ENCODE results near the gene YIPF2. TPM values are rescaled to one million over a fixed set of nuclear protein-coding genes. Genes with fewer than 3 reads are reported as not detected.

YIPF2 gene
- total RNA-seq, 1 experiment from 2014 or later = 78.1 TPM

GRCh38 chr19:10891405-10892086, 36.9 kb downstream of the YIPF2 start:
- H3K27me3 Mint-ChIP-seq (ENCODE audit: insufficient read depth, unreplicated experiment) = no peaks in the 10 kb centered on the region
- Histone ChIP-seq H3K4me3 (ENCODE audit: low read depth, low read length) (no peak overlapping the region), H3K4me1 (no peaks in the 10 kb centered on the region), H3K27me3 (replicated peaks; ENCODE audit: control insufficient read depth, insufficient read depth, low read length) (no peaks in the 10 kb centered on the region), H3K9me3 (no peaks in the 10 kb centered on the region), H3K36me3 (ENCODE audit: control insufficient read depth, insufficient read depth, low read length) (no peaks in the 10 kb centered on the region)
- H3K9me3 Mint-ChIP-seq (ENCODE audit: unreplicated experiment) = no peaks in the 10 kb centered on the region
- no peak for TF ChIP-seq CTCF (IDR thresholded peaks at IDR 0.05; ENCODE audit: insufficient read depth in 1 of 2, low read depth in 1 of 2, low read length in 1 of 2, severe bottlenecking in 1 of 2, unreplicated experiment in 1 of 2)
- CTCF ChIA-PET = interaction anchor here (0.6 kb wide), 1 partner anchor 44 kb away, joined by 3 read pairs; no protein-coding TSS in a partner anchor
- DNase-seq = no peak
- H3K27ac Mint-ChIP-seq (ENCODE audit: unreplicated experiment) = no peak overlapping the region
- peaks cover 19% of the 10 kb centered on the region for H3K36me3 Mint-ChIP-seq (ENCODE audit: insufficient read depth, unreplicated experiment)
- H3K4me3 Mint-ChIP-seq (ENCODE audit: unreplicated experiment) = no peak overlapping the region
- POLR2A ChIA-PET = no interaction called here
- intact Hi-C loops (cut with micrococcal nuclease; ENCODE audit: unreplicated experiment) = no loop called here
- H3K4me1 Mint-ChIP-seq (ENCODE audit: low read depth, unreplicated experiment) = no peaks in the 10 kb centered on the region
- BruUV-seq (replicated peaks) = no TSS peak

GRCh38 chr19:10889880-10890279, 38.6 kb downstream of the YIPF2 start:
- Histone ChIP-seq H3K4me3 (ENCODE audit: low read depth, low read length) (no peak overlapping the region), H3K4me1 (no peaks in the 10 kb centered on the region), H3K27me3 (replicated peaks; ENCODE audit: control insufficient read depth, insufficient read depth, low read length) (no peaks in the 10 kb centered on the region), H3K36me3 (ENCODE audit: control insufficient read depth, insufficient read depth, low read length) (no peaks in the 10 kb centered on the region), H3K9me3 (no peaks in the 10 kb centered on the region)
- Mint-ChIP-seq H3K27ac (ENCODE audit: unreplicated experiment) (no peak overlapping the region), H3K9me3 (ENCODE audit: unreplicated experiment) (no peaks in the 10 kb centered on the region), H3K4me3 (ENCODE audit: unreplicated experiment) (no peak overlapping the region), H3K4me1 (ENCODE audit: low read depth, unreplicated experiment) (no peaks in the 10 kb centered on the region), H3K36me3 (ENCODE audit: insufficient read depth, unreplicated experiment) (peaks cover 19% of the 10 kb centered on the region), H3K27me3 (ENCODE audit: insufficient read depth, unreplicated experiment) (no peaks in the 10 kb centered on the region)
- no peak for DNase-seq
- CTCF ChIA-PET = interaction anchor here (0.7 kb wide), 1 partner anchor 1841 kb away, joined by 3 read pairs; no protein-coding TSS in a partner anchor
- BruUV-seq (replicated peaks) = no TSS peak
- no peak for TF ChIP-seq CTCF (IDR thresholded peaks at IDR 0.05; ENCODE audit: insufficient read depth in 1 of 2, low read depth in 1 of 2, low read length in 1 of 2, severe bottlenecking in 1 of 2, unreplicated experiment in 1 of 2)
- intact Hi-C loops (cut with micrococcal nuclease; ENCODE audit: unreplicated experiment) = no loop called here
- POLR2A ChIA-PET = no interaction called here

- Histone ChIP-seq H3K27me3 (replicated peaks; ENCODE audit: control insufficient read depth, insufficient read depth, low read length) (no peaks in the 10 kb centered on the region), H3K36me3 (ENCODE audit: control insufficient read depth, insufficient read depth, low read length) (no peaks in the 10 kb centered on the region), H3K4me3 (ENCODE audit: low read depth, low read length) (no peak overlapping the region), H3K4me1 (no peaks in the 10 kb centered on the region), H3K9me3 (no peaks in the 10 kb centered on the region)
- Mint-ChIP-seq H3K36me3 (ENCODE audit: insufficient read depth, unreplicated experiment) (peaks cover 13% of the 10 kb centered on the region), H3K27ac (ENCODE audit: unreplicated experiment) (no peak overlapping the region), H3K4me3 (ENCODE audit: unreplicated experiment) (no peak overlapping the region), H3K27me3 (ENCODE audit: insufficient read depth, unreplicated experiment) (no peaks in the 10 kb centered on the region), H3K4me1 (ENCODE audit: low read depth, unreplicated experiment) (no peaks in the 10 kb centered on the region), H3K9me3 (ENCODE audit: unreplicated experiment) (no peaks in the 10 kb centered on the region)
- POLR2A ChIA-PET = no interaction called here
- CTCF ChIA-PET = interaction anchor here (1.0 kb wide), 1 partner anchor 15 kb away, joined by 4 read pairs; no protein-coding TSS in a partner anchor
- no TSS peak for BruUV-seq (replicated peaks)
- TF ChIP-seq CTCF (IDR thresholded peaks at IDR 0.05; ENCODE audit: insufficient read depth in 1 of 2, low read depth in 1 of 2, low read length in 1 of 2, severe bottlenecking in 1 of 2, unreplicated experiment in 1 of 2) = no peak
- intact Hi-C loops (cut with micrococcal nuclease; ENCODE audit: unreplicated experiment) = no loop called here
- no peak for DNase-seq
Observed at GRCh38 chr19:10888421-10888866, 40.0 kb downstream of the YIPF2 start.
